ENCODE measurements around the gene YJEFN3.

The YJEFN3 gene

GRCh38 chr19:19528721-19529490 lies at the start of gene YJEFN3:
Gene YJEFN3 (plus strand): TSS chr19:19528911. CDS start chr19:19528933, 22 bp downstream.
- peak; percentile 38 for DNase-seq

- no peak for DNase-seq
Measured at GRCh38 chr19:19480688-19481087, 48.0 kb upstream of the YJEFN3 start.

- DNase-seq, result peak; percentile 54
Measured at GRCh38 chr19:19482809-19483596, 45.7 kb upstream of the YJEFN3 start.

- DNase-seq, result peak; percentile 47
Measured at GRCh38 chr19:19485161-19485997, 43.3 kb upstream of the YJEFN3 start.

- DNase-seq, result no peak
Measured at GRCh38 chr19:19485998-19486290, 42.8 kb upstream of the YJEFN3 start.

GRCh38 chr19:19486343-19487076 lies 42.2 kb upstream of the YJEFN3 start:
- no peak for DNase-seq

- DNase-seq, result no peak
Measured at GRCh38 chr19:19487077-19487949, 41.4 kb upstream of the YJEFN3 start.

GRCh38 chr19:19487950-19488874 lies 40.5 kb upstream of the YJEFN3 start:
- no peak for DNase-seq

- peak; percentile 97 for DNase-seq
Measured at GRCh38 chr19:19488875-19489690, 39.6 kb upstream of the YJEFN3 start.

- no peak for DNase-seq
Measured at GRCh38 chr19:19489804-19490204, 38.9 kb upstream of the YJEFN3 start.

- peak; percentile 83 for DNase-seq
Measured at GRCh38 chr19:19490214-19490968, 38.3 kb upstream of the YJEFN3 start.

GRCh38 chr19:19491321-19492025 lies 37.2 kb upstream of the YJEFN3 start:
- no peak for DNase-seq

- DNase-seq, result no peak
Measured at GRCh38 chr19:19492026-19492610, 36.6 kb upstream of the YJEFN3 start.

- DNase-seq, result no peak
Measured at GRCh38 chr19:19493841-19494546, 34.7 kb upstream of the YJEFN3 start.

GRCh38 chr19:19495614-19496603 lies 32.8 kb upstream of the YJEFN3 start:
- no peak for DNase-seq

All from fibroblast of upper back skin (primary cell).